KMS-11 (cell line): ENCODE data around the gene FGGY.

ENCODE experiments used
- H2AFZ ChIP-seq: fragments of 200-600 bp; sonication (generic); 2 replicates; pipeline ENCODE4 v1.6.1; 2016; ENCODE audit warnings: antibody characterized with exemption, mixed run types, low read depth
- H3K27ac ChIP-seq: fragments of 200-600 bp; sonication (generic); 2 replicates; pipeline ENCODE4 v1.6.1; 2016; ENCODE audit warnings: mild to moderate bottlenecking, mixed run types
- H3K27me3 ChIP-seq: fragments of 200-600 bp; sonication (generic); 2 replicates; pipeline ENCODE4 v1.6.1; 2017; ENCODE audit warnings: mild to moderate bottlenecking, low read depth, mixed run types, moderate library complexity; ENCODE audit not compliant: insufficient read depth
- H3K36me3 ChIP-seq: fragments of 200-600 bp; sonication (generic); 2 replicates; pipeline ENCODE4 v1.6.1; 2017; ENCODE audit warnings: mild to moderate bottlenecking, mixed run types; ENCODE audit not compliant: insufficient read depth
- H3K4me1 ChIP-seq: fragments of 200-600 bp; sonication (generic); 2 replicates; pipeline ENCODE4 v1.6.1; 2016; ENCODE audit warnings: mild to moderate bottlenecking, low read depth, mixed run types; ENCODE audit not compliant: poor library complexity, severe bottlenecking
- H3K4me2 ChIP-seq: fragments of 200-600 bp; sonication (generic); 2 replicates; pipeline ENCODE4 v1.7.0; 2016; ENCODE audit warnings: mild to moderate bottlenecking, mixed run types
- H3K4me3 ChIP-seq: fragments of 200-600 bp; sonication (generic); IDR thresholded peaks from 2 replicates; pipeline ENCODE4 v1.6.1; 2017; ENCODE audit warnings: low read depth, low read length, mixed read lengths; ENCODE audit not compliant: insufficient read depth
- H3K79me2 ChIP-seq: fragments of 200-600 bp; sonication (generic); 2 replicates; pipeline ENCODE4 v1.6.1; 2016; ENCODE audit warnings: low read depth, mixed run types; ENCODE audit not compliant: insufficient read depth
- H3K9ac ChIP-seq: fragments of 200-600 bp; sonication (generic); 2 replicates; pipeline ENCODE4 v1.6.1; 2016; ENCODE audit warnings: mild to moderate bottlenecking, mixed run types
- H4K20me1 ChIP-seq: fragments of 200-600 bp; sonication (generic); 2 replicates; pipeline ENCODE4 v1.6.1; 2016; ENCODE audit warnings: mild to moderate bottlenecking, mixed run types; ENCODE audit not compliant: insufficient read depth
- TF ChIP-seq, protein P1 (sequence below): fragments of 200-600 bp; sonication (generic); conservative IDR thresholded peaks from 2 replicates; pipeline ENCODE4 v1.6.1; 2017; ENCODE audit warnings: low read depth, mild to moderate bottlenecking, antibody characterized with exemption, low read length, moderate library complexity, mixed read lengths

FGGY gene

DNA sequence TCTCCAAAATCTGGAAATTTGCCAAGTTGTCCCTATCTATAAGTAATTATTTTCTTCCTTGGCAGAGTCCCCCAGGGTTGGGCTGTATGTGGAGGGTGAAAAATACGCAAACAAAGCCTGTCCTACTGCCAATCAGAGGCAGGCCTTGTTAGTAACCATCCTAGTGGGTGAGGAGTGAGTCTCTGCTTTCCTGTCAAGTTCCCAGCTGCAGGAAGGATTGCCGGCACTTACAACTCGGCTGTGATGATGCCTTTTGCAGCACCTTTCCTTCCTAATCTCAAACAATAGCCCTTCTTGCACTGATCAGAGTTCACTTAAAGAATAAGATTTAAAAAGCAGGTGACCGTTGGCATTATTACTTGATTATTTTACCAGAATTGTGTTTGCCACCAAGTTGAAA lies 31.3 kb upstream of the FGGY start:
- no peak overlapping the region for H3K9ac ChIP-seq

DNA sequence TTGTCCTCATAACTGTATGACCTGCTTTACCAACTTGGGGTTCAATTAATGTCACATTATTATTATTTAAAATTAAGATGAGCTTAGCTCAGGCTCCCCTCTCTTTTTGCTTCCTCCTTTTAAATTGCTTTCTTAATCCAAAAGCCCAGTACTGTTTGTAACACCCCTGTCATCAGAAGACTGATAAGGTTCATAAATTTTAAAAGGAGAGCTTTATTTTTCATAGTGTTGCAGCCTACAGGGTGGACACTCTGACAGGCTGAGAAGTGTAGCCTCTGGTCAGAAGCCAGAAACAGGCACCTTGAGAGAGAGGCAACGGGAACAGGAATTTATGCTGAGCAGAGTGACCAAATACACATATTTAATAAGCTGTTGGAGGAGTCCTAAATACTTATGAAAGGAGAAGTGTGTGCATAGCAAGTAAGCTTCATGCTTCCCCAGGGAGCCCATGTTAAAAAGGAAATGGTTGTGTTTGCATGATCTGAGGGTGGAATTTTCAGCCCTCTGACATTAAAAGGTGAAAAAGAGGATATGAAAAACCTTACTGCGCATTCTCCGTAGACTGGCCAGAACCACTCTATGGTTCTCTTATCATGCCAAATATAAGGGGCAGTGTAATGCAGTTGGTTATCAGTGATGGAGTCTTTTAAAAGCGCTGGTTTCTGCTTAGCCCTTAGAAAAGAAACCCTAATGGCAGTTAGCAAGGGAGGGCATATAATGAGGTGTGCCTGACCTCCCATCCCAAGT lies 30.5 kb upstream of the FGGY start:
- Histone ChIP-seq H4K20me1 (no peaks in the 10 kb centered on the region), H3K27me3 (no peaks in the 10 kb centered on the region), H2AFZ (no peak overlapping the region), H3K4me2 (no peak overlapping the region), H3K4me3 (no peak overlapping the region), H3K79me2 (no peaks in the 10 kb centered on the region), H3K36me3 (no peaks in the 10 kb centered on the region), H3K27ac (no peak overlapping the region), H3K9ac (no peak overlapping the region), H3K4me1 (no peaks in the 10 kb centered on the region)
- TF ChIP-seq, protein P1, sequence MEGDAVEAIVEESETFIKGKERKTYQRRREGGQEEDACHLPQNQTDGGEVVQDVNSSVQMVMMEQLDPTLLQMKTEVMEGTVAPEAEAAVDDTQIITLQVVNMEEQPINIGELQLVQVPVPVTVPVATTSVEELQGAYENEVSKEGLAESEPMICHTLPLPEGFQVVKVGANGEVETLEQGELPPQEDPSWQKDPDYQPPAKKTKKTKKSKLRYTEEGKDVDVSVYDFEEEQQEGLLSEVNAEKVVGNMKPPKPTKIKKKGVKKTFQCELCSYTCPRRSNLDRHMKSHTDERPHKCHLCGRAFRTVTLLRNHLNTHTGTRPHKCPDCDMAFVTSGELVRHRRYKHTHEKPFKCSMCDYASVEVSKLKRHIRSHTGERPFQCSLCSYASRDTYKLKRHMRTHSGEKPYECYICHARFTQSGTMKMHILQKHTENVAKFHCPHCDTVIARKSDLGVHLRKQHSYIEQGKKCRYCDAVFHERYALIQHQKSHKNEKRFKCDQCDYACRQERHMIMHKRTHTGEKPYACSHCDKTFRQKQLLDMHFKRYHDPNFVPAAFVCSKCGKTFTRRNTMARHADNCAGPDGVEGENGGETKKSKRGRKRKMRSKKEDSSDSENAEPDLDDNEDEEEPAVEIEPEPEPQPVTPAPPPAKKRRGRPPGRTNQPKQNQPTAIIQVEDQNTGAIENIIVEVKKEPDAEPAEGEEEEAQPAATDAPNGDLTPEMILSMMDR = no peak

More for the DNA sequence above, 31.3 kb upstream of the FGGY start:
- Histone ChIP-seq H3K27me3 (no peaks in the 10 kb centered on the region), H3K27ac (no peak overlapping the region), H3K79me2 (no peaks in the 10 kb centered on the region), H3K4me3 (no peak overlapping the region), H3K4me2 (no peak overlapping the region), H3K36me3 (no peaks in the 10 kb centered on the region), H4K20me1 (no peaks in the 10 kb centered on the region), H3K4me1 (no peaks in the 10 kb centered on the region), H2AFZ (no peak overlapping the region)
- TF ChIP-seq, protein P1 = no peak

- Histone ChIP-seq H4K20me1 (no peaks in the 10 kb centered on the region), H3K27me3 (no peaks in the 10 kb centered on the region), H3K79me2 (no peaks in the 10 kb centered on the region), H3K36me3 (no peaks in the 10 kb centered on the region), H2AFZ (no peak overlapping the region), H3K4me2 (no peak overlapping the region), H3K4me3 (no peak overlapping the region), H3K9ac (no peak overlapping the region), H3K27ac (no peak overlapping the region), H3K4me1 (no peaks in the 10 kb centered on the region)
- TF ChIP-seq, protein P1 = no peak
Measured at GRCh38 chr1:59266927-59267293, 30.0 kb upstream of the FGGY start.

DNA sequence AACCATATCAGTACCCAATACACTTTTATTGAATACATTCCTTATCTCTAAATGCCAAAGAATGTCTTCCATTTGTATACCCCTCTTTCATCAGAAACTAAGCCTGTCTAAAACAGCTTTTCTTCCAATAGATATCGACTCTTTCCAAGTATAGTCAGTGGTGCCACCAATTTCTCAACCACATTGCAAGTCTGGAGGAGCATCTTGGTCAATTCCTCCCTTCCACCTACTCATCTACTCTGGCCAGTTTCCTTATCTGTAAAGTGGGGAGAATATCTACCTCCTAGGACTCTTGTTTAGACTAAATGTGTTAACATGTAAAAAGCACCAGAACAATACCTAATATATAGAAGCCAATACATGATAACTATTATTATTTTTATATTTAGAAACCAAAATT lies 28.5 kb upstream of the FGGY start:
- Histone ChIP-seq H3K27ac (no peak overlapping the region), H3K79me2 (no peaks in the 10 kb centered on the region), H3K36me3 (no peaks in the 10 kb centered on the region), H4K20me1 (no peaks in the 10 kb centered on the region), H3K4me2 (no peak overlapping the region), H3K27me3 (no peaks in the 10 kb centered on the region), H3K4me1 (no peaks in the 10 kb centered on the region), H3K9ac (no peak overlapping the region), H2AFZ (no peak overlapping the region), H3K4me3 (no peak overlapping the region)
- TF ChIP-seq, protein P1 = no peak
